GM19395 (cell line): ENCODE results near the gene SPTLC2.
A peak's percentile ranks its signal among the peaks of the same experiment; 100 is the strongest.

ENCODE experiments used
- ATAC-seq: cut with Tn5 transposase; IDR thresholded peaks from one replicate; pipeline ENCODE4 v1.9.1; 2021; ENCODE audit warnings: mild to moderate bottlenecking, moderate library complexity; ENCODE audit not compliant: unreplicated experiment

SPTLC2 gene

DNA sequence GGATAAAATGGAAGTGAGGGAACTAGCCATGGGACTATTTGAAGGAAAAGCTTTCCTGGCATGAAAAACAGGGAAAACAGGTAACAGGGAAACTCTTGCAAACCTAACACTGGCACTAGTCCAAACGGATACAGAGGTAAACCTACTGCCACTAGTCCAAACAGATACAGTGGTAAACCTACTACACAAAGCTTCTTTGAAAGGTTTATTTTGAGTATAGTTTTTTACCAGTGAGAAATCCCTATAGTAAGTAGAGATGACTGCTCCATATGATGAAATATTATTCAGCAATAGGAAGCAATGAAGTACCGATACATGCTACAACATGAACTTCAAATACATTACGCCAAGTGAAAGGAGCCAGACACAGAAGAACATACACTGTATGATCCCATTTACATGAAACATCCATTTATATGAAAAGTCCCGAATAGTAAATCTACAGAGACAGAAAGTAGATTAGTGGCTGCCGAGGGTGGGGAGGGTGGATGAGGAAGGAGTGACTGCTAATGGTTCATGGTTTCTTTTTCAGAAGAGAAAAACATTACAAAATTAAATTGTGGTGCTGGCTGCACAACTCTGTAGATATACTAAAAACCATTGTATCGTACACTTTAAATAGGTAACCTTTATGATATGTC is 25.5 kb downstream of the SPTLC2 start:
- ATAC-seq = peak; percentile 46

GRCh38 chr14:77589099-77589498 is 27.3 kb downstream of the SPTLC2 start:
- ATAC-seq = no peak

GRCh38 chr14:77588411-77589025 is 27.9 kb downstream of the SPTLC2 start:
- ATAC-seq = peak; percentile 47

DNA sequence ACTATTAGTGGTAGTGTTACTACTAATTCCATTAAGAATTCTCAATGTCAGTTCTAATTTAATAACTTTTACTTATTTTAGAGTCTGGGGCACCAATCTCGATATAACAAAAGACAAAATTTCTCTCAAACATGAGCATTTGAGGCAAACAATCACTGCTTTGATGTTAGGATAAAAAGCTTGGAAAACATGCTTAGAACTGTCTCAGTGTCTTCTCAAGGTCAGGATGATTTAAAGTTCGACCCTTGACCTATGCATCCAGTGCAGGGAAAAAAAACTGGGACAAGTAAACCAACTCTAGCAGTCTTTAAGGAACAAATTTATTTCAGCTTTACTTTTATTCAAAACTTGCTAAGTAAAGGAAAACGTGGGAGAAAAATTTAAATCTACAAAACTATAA is 31.1 kb downstream of the SPTLC2 start:
- ATAC-seq = no peak

DNA sequence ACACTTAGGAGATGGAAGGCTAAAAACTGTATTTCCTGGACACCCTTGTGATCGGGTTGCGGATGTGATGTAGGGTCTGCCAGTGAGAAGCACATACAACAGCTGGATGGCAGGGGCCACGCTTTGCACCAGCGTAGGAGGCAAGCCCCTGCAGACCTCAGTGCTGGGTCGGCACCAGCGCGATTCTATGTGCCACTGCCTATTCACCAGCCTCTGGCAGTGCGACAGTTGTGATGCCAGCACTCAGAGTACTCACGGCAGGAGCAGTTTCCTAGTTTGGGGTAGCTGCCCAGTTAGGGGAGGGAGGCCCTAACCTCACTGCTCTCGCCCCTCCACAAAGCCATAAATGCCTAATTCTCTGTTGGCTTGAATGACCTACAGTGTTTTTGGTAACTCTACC is 31.6 kb downstream of the SPTLC2 start:
- ATAC-seq = no peak

DNA sequence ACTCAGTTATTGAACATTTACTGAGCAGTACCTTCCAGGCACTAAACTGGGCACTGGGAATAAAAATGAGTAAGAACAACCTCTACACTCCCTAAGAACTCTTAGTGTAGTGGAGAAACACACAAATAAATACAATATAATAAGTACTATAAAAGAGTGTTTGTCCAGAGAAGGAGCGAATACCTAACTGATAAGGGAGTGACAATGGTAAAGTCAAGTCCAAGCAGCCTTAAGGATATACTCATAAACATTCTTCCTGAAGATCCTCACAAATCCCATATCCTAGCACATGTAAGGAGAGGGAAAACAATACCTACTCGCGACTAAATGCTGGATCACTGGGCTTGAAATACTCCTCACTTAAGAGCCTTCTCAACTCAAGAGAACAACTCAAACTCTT is 32.8 kb downstream of the SPTLC2 start:
- ATAC-seq = no peak

DNA sequence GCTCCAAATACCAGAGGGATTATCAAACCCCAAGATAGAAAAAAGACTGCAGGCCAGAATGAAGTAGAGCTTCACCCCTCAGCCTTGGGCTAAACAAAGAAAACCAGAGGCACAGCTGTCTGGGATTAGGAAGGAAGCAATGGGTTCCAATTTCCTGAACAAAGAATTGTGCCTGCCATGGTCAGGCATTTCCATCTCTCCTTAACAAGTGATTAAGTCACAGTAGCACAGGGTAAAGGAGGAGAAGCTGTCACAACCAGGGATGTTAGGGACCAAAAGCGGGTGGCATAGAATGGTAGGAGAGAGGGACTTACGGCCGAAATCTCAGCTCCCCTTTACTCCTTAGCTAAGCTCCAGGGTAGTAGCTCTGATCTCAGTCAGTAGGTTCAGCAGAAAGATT is 33.9 kb downstream of the SPTLC2 start:
- ATAC-seq = no peak

GRCh38 chr14:77580964-77581505 is 35.4 kb downstream of the SPTLC2 start:
- peak; percentile 99 for ATAC-seq

- peak; percentile 18 for ATAC-seq
Measured at GRCh38 chr14:77580477-77580876, 36.0 kb downstream of the SPTLC2 start.

DNA sequence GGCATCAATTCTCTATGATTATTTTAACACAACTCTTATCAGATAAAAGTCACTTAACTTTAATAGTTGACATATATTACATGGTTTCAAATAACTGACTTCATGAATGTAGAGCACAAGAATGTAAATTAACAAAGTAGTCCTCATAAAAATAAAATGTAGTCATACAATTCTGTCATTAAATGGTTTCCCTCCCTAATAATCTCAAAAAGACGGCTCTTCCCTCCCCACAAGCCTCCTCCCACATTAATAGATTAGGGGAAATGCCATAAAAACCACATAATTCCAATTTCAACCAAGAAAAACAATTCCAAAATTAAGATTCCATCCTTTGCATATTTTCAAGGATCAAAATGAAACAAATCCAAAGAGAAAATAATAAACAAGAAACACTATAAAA is 36.7 kb downstream of the SPTLC2 start:
- ATAC-seq = no peak

GRCh38 chr14:77579065-77579464 is 37.4 kb downstream of the SPTLC2 start:
- ATAC-seq = no peak

DNA sequence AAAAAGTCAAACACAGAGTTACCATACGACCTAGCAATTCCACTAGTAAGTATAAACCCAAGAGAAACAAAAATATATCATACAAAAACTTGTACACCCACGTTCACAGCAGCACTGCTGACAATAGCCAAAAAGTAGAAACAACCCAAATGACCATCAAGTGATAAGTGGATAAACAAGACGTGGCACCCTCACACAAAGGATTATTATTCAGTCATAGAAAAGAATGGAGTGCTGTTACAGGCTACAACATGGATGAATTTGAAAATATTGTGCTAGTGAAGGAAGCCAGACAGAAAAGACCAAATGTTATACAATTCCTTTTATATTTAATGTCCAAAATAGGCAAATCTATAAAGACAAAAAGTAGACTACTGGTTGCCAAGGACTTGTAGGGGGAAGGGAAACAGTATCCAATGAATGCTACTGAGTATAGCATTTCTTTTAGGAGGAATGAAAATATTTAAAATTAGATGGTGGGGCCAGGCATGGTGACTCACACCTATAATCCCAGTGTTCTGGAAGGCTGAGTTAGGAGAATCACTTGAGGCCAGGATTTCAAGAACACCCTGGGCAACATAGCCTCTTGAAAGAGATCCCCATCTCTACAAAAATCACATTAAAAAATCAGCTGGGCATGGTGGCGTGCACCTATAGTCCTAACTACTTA is 41.9 kb downstream of the SPTLC2 start:
- no peak for ATAC-seq

- ATAC-seq = no peak
Measured at GRCh38 chr14:77573964-77574363, 42.5 kb downstream of the SPTLC2 start.

DNA sequence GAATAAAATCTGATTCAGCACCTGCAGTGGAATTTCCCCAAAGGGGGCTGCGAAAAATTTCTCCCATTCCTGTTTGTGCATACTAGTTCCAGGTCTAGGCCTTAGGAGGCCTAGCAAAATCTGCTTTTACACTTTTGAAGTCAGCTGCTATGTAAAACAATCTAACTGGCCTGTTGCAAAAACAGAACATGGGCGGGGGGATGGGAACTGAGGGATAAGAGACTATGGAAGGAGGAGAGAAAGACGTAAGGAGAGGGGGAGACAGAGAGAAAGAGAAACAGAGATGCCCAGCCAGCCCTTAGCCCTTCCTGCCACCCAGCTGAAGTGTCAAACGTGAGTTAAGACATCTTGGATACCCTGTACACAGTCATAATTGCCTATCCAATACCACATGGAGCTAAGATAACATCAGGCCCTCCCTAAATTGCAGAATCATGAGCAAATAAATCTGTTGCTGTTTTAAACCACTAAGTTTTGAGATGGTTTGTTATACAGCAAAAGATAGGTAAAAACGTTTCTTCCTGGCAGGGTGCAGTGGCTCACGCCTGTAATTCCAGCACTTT is 45.6 kb downstream of the SPTLC2 start:
- no peak for ATAC-seq

DNA sequence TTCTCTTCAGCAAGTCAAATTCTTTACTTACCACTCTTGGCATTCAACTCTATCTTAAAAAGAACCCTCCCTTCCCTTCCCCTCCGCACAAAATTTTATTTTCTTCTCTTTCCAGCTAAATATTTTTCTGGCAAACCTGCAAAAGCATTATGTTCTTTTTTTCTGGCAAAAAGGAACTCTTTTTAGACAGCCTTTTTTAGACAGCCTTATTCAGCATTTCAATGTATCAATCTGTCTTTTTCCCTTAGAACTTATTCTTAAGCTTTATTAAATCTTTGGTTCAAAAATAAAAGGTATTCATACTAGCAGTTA is 50.5 kb downstream of the SPTLC2 start:
- no peak for ATAC-seq

GRCh38 chr14:77565289-77565993 is 51.0 kb downstream of the SPTLC2 start:
- no peak for ATAC-seq

- no peak for ATAC-seq
Measured at GRCh38 chr14:77562681-77563080, 53.8 kb downstream of the SPTLC2 start.

DNA sequence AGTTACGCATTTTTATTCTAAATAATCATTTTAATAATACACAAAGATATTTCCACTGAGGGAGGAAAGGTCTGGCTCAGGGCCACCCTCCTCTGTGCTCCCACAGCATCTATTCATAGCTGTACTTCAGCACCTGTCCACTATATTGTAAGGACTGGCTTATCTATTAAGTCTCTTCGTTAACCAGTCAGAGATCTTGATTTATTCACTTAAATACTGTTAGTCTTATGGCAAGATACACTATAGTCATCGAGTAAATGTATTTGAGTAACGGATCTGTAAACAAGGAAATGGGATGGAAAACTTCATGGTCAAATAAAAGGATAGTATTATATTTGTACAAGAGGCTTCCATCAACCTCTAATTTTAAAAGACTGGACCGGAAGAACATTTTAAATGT is 54.6 kb downstream of the SPTLC2 start:
- ATAC-seq = no peak

DNA sequence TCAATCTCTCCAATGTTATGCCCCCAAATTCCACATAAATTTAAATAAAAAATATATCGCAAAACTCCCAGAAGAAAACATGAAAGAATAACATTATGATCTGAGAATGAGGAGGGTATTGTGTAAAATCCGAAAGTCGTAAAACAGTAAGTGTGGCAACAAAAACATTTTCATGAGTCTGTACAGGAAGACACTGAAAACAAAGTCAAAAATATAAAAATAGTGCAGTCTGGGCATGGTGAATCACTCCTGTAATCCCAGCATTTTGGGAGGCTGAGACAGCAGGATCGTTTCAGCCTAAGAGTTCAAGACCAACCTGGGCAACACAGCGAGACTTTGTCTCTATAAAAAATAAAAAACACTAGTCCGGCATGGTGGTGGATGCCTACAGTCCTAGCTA is 57.1 kb downstream of the SPTLC2 start:
- no peak for ATAC-seq

- no peak for ATAC-seq
Measured at GRCh38 chr14:77557391-77557790, 59.0 kb downstream of the SPTLC2 start.

DNA sequence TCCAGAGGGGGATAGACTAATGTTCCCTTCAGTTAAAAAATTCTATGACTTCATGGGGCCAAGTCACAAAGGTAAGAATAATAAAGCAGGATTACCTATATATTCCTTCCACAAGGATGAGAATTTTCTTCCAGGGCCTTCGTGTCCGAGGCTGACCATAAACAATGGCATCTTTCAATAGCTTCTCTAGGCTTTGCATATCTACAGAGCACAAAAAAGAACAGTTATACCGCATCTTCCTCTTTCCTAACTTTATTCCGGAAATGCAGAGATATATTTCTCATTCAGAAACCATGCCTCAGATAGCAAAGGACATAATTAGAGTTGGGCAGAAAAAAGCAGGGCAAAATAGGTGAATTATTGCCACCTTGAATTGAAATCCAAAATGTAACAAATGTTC is 59.5 kb downstream of the SPTLC2 start:
- no peak for ATAC-seq
